ENCODE data around the gene TNIK.

DNA sequence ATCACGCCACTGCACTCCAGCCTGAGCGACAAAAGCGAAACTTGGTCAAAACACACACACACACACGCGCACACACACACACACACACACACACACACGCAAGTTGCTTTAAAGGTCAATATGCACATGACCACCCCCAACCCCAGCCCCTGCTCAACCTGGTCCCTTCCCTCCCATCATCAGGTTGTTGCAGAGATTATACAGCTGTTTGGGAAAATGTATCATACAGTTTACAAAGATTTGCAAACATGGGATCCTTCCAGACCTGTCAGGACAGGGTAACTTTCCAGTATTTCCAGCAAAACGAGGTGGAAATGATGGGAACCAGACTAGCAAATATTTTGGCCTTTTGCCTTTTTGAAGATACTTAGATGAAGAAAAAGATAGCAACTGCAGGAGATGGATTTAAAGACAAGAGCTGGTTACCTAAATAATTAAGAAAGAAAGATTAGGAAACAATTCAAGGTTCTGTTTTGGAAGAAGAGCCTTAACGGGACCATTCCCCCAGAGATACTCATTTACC lies 80.2 kb downstream of the TNIK start:
- TF ChIP-seq, protein P1, sequence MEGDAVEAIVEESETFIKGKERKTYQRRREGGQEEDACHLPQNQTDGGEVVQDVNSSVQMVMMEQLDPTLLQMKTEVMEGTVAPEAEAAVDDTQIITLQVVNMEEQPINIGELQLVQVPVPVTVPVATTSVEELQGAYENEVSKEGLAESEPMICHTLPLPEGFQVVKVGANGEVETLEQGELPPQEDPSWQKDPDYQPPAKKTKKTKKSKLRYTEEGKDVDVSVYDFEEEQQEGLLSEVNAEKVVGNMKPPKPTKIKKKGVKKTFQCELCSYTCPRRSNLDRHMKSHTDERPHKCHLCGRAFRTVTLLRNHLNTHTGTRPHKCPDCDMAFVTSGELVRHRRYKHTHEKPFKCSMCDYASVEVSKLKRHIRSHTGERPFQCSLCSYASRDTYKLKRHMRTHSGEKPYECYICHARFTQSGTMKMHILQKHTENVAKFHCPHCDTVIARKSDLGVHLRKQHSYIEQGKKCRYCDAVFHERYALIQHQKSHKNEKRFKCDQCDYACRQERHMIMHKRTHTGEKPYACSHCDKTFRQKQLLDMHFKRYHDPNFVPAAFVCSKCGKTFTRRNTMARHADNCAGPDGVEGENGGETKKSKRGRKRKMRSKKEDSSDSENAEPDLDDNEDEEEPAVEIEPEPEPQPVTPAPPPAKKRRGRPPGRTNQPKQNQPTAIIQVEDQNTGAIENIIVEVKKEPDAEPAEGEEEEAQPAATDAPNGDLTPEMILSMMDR (IDR thresholded peaks at IDR 0.05) = no peak
- TF ChIP-seq POLR2A (IDR thresholded peaks at IDR 0.05) (no peak), POLR2AphosphoS5 (IDR thresholded peaks at IDR 0.05) (no peak)

Data from breast epithelium (tissue), 3 donors.